ENCODE results near the gene TFAP2A. TPM values are rescaled to one million over a fixed set of nuclear protein-coding genes. Genes with fewer than 3 reads are reported as not detected.

Gene TFAP2A
- polyA plus RNA-seq, 1 donor (not counting 4 experiments of a cell fraction or from before 2014, with no cell fraction given): 30.2 TPM

GRCh38 chr6:10386756-10387654, 27.9 kb downstream of the TFAP2A start:
- Histone ChIP-seq H3K9ac (ENCODE audit: control insufficient read depth, extremely low read depth, insufficient read depth, low read length) (no peak overlapping the region), H3K9me1 (ENCODE audit: control insufficient read depth, extremely low read depth, insufficient read depth, low read length) (no peaks in the 10 kb centered on the region), H3K4me2 (ENCODE audit: control insufficient read depth, extremely low read depth, insufficient read depth, low read depth, low read length) (no peak overlapping the region), H3K27ac (ENCODE audit: control insufficient read depth, insufficient read depth, low read length) (no peak overlapping the region), H3K9me3 (ENCODE audit: control insufficient read depth, low read depth, low read length) (no peaks in the 10 kb centered on the region), H4K20me1 (ENCODE audit: control insufficient read depth, extremely low read depth, insufficient read depth, low read length) (no peaks in the 10 kb centered on the region), H3K36me3 (ENCODE audit: control insufficient read depth in 2 of 2, extremely low read depth in 1 of 2, insufficient read depth in 2 of 2, low read length in 2 of 2) (no peaks in the 10 kb centered on the region), H3K4me3 (ENCODE audit: control insufficient read depth in 2 of 3, extremely low read depth in 1 of 3, insufficient read depth in 2 of 3, low read depth in 1 of 3, low read length in 3 of 3) (no peak overlapping the region), H3K4me1 (ENCODE audit: control insufficient read depth, extremely low read depth, insufficient read depth, low read length) (peaks cover 7% of the 10 kb centered on the region), H3K27me3 (ENCODE audit: control insufficient read depth, extremely low read depth, insufficient read depth, low read length) (no peaks in the 10 kb centered on the region), H2AFZ (ENCODE audit: control insufficient read depth, low read length) (no peak overlapping the region), H3K79me2 (ENCODE audit: control insufficient read depth, insufficient read depth, low read length) (no peaks in the 10 kb centered on the region)
- TF ChIP-seq EZH2 (IDR thresholded peaks at IDR 0.05; ENCODE audit: low read length) (no peak), CTCF (optimal IDR thresholded peaks at IDR 0.05 in 1 of 3, IDR thresholded peaks at IDR 0.05 in 1 of 3, conservative IDR thresholded peaks at IDR 0.05 in 1 of 3; ENCODE audit: extremely low read depth in 1 of 3, insufficient read depth in 2 of 3, low read length in 3 of 3) (no peak)
- FAIRE-seq (no peak), DNase-seq (ENCODE audit: low read depth, low spot score) (no peak)
- dilution Hi-C loops (cut with MboI; ENCODE audit: extremely low pct_ligation_motif_present, low sequenced_read_pairs): no loop called here

- H3K9me1 ChIP-seq (ENCODE audit: control insufficient read depth, extremely low read depth, insufficient read depth, low read length): no peaks in the 10 kb centered on the region
- H3K4me3 ChIP-seq (ENCODE audit: control insufficient read depth in 2 of 3, extremely low read depth in 1 of 3, insufficient read depth in 2 of 3, low read depth in 1 of 3, low read length in 3 of 3): no peak overlapping the region
- no peaks in the 10 kb centered on the region for H4K20me1 ChIP-seq (ENCODE audit: control insufficient read depth, extremely low read depth, insufficient read depth, low read length)
- dilution Hi-C loops (cut with MboI; ENCODE audit: extremely low pct_ligation_motif_present, low sequenced_read_pairs): no loop called here
- no peak for TF ChIP-seq CTCF (optimal IDR thresholded peaks at IDR 0.05 in 1 of 3, IDR thresholded peaks at IDR 0.05 in 1 of 3, conservative IDR thresholded peaks at IDR 0.05 in 1 of 3; ENCODE audit: extremely low read depth in 1 of 3, insufficient read depth in 2 of 3, low read length in 3 of 3)
- no peak for TF ChIP-seq EZH2 (IDR thresholded peaks at IDR 0.05; ENCODE audit: low read length)
- no peak overlapping the region for H3K4me2 ChIP-seq (ENCODE audit: control insufficient read depth, extremely low read depth, insufficient read depth, low read depth, low read length)
- H3K9me3 ChIP-seq (ENCODE audit: control insufficient read depth, low read depth, low read length): no peaks in the 10 kb centered on the region
- no peak for FAIRE-seq
- no peak for DNase-seq (ENCODE audit: low read depth, low spot score)
- no peak overlapping the region for H3K9ac ChIP-seq (ENCODE audit: control insufficient read depth, extremely low read depth, insufficient read depth, low read length)
- no peaks in the 10 kb centered on the region for H3K36me3 ChIP-seq (ENCODE audit: control insufficient read depth in 2 of 2, extremely low read depth in 1 of 2, insufficient read depth in 2 of 2, low read length in 2 of 2)
- no peak overlapping the region for H2AFZ ChIP-seq (ENCODE audit: control insufficient read depth, low read length)
- no peaks in the 10 kb centered on the region for H3K79me2 ChIP-seq (ENCODE audit: control insufficient read depth, insufficient read depth, low read length)
- H3K27ac ChIP-seq (ENCODE audit: control insufficient read depth, insufficient read depth, low read length): no peak overlapping the region
- H3K4me1 ChIP-seq (ENCODE audit: control insufficient read depth, extremely low read depth, insufficient read depth, low read length): peaks cover 7% of the 10 kb centered on the region
- no peaks in the 10 kb centered on the region for H3K27me3 ChIP-seq (ENCODE audit: control insufficient read depth, extremely low read depth, insufficient read depth, low read length)
These were observed 28.7 kb downstream of the TFAP2A start for GRCh38 chr6:10386220-10386619.
